ENCODE measurements around the gene MT1A.

The MT1A gene

DNA sequence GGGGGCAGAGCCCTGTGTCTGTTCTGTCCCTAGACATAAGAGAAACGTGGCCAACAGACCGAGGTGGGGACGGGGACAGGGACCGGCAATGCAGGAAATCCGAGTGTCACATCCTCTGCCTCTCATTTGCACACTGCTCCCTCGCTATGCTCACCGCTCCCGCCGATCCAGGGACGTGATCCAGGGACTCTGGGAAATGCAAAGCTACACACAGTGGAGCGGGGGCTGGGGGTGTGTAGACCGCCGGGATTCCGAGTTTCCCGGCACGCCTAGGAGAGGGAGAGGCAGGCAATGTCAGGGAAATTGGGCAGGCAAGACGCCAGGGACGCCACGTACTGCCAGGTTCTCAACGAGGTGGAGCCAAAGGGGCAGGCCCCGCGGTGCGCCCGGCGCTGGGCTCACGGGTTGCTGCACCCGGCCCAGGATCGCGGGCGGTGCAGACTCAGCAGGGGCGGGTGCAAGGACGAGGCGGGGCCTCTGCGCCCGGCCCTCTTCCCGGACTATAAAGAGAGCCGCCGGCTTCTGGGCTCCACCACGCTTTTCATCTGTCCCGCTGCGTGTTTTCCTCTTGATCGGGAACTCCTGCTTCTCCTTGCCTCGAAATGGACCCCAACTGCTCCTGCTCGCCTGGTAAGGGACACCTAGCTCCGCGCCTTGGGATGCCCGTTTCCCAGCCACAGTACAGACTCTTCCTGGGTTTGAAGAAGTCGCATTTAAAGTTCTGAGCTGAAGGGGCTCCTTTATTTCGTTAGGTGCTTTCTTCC is 43.7 kb downstream of the MT1A start, which contains the start of gene MT1X:
Gene MT1X (plus strand): TSS at position 532 of the 764 bp plus-strand sequence. CDS start 71 bp downstream, at position 603.
- peak; percentile 90 for DNase-seq

DNA sequence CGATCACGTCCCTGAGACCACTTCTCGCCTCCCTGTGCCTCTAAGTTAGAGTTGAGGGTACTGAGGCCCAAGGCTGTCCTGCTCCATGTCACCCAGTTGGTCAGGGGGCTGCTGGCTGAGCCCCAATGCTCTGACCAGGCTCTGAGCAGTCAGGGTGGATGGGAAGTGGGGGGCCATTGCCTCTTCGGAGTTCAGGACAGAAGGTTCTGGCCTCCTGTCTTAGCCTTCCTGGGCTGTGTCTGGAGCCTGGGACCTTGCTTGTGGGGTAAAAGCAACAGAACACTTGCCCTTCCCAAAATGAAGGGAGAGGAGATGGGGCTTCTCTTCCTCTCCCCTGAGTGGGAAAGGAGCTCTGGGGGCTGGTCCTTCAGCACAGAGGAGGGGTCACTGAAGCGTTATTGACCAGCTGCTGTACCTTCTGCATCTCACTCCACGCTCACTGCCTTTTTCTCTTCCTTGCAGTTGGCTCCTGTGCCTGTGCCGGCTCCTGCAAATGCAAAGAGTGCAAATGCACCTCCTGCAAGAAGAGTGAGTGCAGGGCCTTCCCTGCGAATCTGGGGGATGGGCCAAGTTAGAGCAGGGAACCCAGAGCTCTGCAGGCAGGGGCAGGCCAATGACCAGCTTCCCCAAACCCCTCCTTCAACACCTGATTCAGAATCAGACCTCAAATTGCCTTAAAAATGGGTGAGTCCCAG is 44.4 kb downstream of the MT1A start:
- no peak for DNase-seq

DNA sequence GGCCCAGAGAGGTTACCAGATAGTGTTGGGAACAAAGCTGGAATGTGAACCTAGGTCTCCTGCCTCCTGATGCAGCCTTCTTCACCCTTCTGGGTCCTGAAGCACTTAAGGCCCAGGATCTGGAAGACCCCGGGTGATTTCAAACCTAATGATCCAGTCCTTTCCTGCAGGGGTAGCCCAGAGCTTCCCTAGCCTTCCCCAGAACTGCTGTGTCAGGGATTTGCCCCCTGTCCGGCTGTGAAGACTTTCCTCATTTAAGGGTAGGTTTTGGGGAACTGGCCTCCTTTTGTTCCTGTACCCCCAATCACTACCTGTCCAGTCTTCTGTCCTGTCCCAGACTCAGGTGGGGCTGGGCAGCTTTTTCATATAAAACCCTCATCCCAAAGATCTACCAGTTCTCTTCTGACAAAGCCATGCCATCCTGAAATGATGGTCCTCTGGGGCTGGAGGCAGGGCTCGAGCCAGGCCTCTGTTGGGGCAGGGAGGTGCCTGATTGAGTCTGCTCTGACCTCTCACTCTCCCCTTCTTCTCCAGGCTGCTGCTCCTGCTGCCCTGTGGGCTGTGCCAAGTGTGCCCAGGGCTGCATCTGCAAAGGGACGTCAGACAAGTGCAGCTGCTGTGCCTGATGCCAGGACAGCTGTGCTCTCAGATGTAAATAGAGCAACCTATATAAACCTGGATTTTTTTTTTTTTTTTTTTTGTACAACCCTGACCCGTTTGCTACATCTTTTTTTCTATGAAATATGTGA is 45.1 kb downstream of the MT1A start:
- no peak for DNase-seq

DNA sequence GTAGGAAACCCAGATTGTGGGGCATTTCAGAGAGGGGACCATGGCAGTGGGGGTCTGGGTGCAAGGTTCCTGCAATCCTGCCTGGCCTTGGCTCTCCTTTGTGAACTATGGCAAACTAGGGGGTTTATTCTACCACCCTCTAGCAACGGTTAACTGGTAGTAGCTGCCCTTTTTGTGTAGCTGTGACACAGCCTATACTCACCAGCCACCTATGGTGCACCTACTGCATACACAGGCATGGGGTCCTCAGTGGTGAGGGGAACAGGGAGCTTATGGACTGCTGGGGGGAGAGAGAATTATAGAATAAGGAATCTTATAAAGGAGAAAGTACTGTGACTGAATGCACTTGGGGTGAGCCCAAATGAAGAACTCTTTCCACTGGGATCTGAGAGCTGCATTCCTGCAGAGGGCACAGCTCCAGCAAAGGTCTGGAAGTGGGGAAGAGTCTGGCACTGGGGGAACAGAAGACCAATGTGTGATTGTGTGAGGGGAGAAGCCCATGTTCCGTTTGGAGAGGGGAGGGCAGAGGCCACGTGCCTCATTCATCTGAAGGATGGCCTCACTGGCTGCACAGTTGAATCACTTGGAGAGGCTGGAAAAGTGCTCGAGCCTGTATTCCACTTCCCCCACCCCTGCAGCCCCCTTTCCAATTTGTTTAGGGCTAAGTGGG is 45.9 kb downstream of the MT1A start:
- DNase-seq, result no peak

DNA sequence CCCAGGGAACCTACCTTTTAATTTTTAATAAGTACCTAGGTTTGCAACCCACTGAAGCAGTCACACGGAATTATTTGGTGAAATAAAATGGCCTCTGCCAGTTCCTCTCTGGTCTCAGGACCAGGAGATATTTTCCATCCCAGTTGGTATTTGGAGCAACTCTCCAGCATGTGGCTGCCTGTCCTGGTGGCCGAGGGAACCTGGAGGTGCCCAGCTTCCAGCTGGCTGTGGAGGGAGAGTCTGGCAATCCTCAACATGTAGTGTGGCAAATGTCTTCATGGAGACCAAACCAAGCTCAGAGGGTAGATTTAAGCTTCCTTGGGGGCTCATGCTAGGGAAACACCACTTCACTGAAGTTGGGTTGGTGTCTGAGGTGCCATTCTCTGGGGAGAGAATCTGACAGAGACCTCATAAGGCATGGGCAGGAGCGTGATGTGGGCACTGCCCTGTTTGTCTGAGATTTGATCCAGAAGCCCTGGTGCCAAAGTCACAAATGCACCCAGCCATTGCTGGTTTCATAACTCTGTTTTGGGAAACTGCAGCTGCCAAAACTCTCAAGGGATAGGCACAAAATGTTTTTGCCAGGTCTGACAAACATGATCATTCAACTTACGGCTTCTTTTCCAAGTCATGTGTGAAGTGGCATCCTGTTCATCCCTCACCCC is 46.6 kb downstream of the MT1A start:
- DNase-seq, result no peak

DNA sequence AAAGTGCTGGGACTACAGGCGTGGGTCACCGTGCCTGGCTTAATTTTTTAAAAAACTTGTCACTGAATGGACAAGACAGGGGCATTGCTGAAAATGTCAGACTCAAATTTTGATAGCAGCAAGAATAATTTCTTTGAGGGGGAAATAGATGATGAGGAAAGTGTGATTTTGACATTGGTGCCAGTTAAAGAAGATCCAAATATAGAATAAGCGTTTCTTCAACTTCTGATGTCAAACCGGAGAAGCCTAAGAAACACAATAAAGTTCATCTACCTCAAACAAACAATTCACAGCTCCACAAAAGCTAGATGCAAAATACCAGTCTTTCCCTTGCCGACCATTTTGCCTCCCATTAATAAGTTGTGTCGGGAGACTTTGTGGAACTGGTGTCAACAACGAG is 48.3 kb downstream of the MT1A start:
- no peak for DNase-seq

DNA sequence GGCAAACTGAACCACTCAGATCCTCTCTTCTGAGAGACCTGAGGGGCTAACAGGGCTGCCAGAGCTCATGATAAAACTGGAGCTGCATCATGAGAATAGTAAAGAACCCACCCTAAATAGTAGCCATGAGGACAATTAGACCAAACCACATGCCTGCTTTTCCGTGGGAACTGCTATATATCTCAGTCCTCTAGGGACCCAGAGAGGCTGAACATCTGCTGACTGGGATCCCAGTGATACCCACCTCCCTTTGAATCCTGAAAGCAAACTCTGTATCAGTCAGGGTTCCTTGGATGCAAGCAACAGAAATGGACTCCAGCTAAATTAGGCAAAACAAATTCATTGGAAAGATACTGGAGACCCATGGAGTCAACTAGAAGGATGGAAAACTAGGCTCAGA is 50.3 kb downstream of the MT1A start:
- no peak for DNase-seq

DNA sequence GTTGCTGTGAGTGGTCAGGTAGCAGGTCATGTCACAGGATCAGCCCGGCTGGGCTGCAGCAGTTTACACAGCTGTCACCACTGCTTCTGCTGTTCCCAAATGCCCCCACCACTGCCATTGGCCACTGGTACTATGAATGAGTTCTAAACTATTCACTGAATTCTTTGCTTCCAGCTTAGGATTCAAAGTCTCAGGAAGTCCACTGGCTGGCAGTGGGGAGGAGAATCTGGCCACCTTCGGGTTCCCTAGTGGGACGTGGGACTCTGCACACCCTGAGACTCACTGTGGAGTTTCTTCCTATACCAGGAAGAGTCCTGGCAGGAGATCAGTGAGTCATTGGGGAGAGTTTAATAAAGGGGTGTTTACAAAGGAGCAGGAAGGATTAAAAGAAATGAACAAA is 50.7 kb downstream of the MT1A start:
- no peak for DNase-seq

Data from EL (cell line).